Prostate gland (tissue), 2 donors: ENCODE data around the gene MPHOSPH8. TPM values are rescaled to one million over a fixed set of nuclear protein-coding genes. Genes with fewer than 3 reads are reported as not detected.
"Not testable (repeated sequence)": the region's sequence is repeated elsewhere in the genome, so short reads cannot be mapped to it uniquely, and the experiment has no call there.

Experiments used
- DNase-seq: peaks from one replicate; pipeline ENCODE4 v3.0.0-alpha.2; 2019; ENCODE audit warnings: low spot score
- H3K27ac ChIP-seq, 2 donors: fragments of 200-600 bp; sonication (generic); 2 replicates each; pipeline ENCODE4 v1.5.1; 2017 to 2019
- H3K27me3 ChIP-seq: fragments of 200-600 bp; sonication (generic); replicated peaks from 2 replicates; pipeline ENCODE4 v1.5.1; 2019; ENCODE audit not compliant: insufficient read depth
- H3K36me3 ChIP-seq, 2 donors: fragments of 200-600 bp; sonication (generic); 1 replicate in 1 of 2; 2 replicates in 1 of 2; pipeline versions ENCODE4 v1.5.1 to v1.8.1; 2017 to 2019
- H3K4me1 ChIP-seq: fragments of 200-600 bp; sonication (generic); replicated peaks from 2 replicates; pipeline ENCODE4 v1.5.1; 2019
- H3K4me3 ChIP-seq, 2 donors: fragments of 200-600 bp; sonication (generic); 2 replicates each; pipeline ENCODE4 v1.5.1; 2017 to 2019
- H3K9me3 ChIP-seq: fragments of 200-600 bp; sonication (generic); 2 replicates; pipeline ENCODE4 v1.5.1; 2017
- POLR2A ChIP-seq: fragments of 450-650 bp; IDR thresholded peaks from one replicate; pipeline ENCODE4 v1.6.1; 2016; ENCODE audit warnings: antibody characterized with exemption, mild to moderate bottlenecking
- POLR2AphosphoS5 ChIP-seq: sonication (generic); formaldehyde crosslinking; IDR thresholded peaks from one replicate; pipeline ENCODE4 v1.6.1; 2017; ENCODE audit warnings: antibody characterized with exemption
- WGBS: methylation state at CpG from one replicate; pipeline ENCODE4 v1.1.5; 2018; 5-methylcytosine and 5-hydroxymethylcytosine counted together
- intact Hi-C: fragments of 100-400 bp; cut with DNase I; formaldehyde crosslinking; loops from one replicate; pipeline ENCODE4 v1.14.2; 2022
- total RNA-seq, 2 donors: library from RNA; depleted of rRNA; stranded (reverse); fragments of >200 nt; gene quantifications; one replicate each; pipeline ENCODE4 v1.1.0, GENCODE V29; 2016
- TF ChIP-seq, protein P1 (sequence below), 4 experiments: fragments of 200-600 bp in 2 of 4; fragments of 450-650 bp in 2 of 4; sonication (generic) in 2 of 4; IDR thresholded peaks; 1 replicate in 3 of 4; 2 replicates in 1 of 4; pipeline ENCODE4 v1.5.1; 2016 to 2019; ENCODE audit warnings: antibody characterized with exemption in 4 of 4, mild to moderate bottlenecking in 2 of 4, moderate library complexity in 2 of 4

MPHOSPH8 gene
- total RNA-seq, 2 donors from 2014 or later = 24.3 to 30.5 TPM

DNA sequence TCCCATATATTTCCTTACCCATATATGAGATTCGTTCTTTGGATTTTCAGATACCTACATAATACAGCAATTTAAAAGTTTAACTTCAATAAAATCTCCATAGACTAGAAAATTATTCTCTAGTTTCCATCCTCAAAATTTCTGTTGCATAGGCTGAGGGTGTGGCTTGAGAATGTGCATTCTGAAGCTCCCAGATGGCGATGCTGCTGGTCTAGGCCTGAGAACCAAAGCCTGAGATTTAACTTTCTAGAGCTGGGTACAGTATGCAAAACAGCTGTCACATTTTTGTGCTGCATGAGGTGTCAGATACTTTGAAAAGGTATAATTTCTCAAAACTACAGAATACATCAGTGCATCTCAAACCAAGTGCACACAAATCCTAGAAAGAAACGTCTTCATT, 42.7 kb downstream of the MPHOSPH8 start:
- peaks cover 0 to 6% of the 10 kb centered on the region in 2 donors for H3K36me3 ChIP-seq
- 93% methylated on average over 3 of the region's 3 CpGs for WGBS
- no peak overlapping the region for H3K27ac ChIP-seq
- no peaks in the 10 kb centered on the region for H3K4me1 ChIP-seq
- no peak for DNase-seq
- no peak for TF ChIP-seq POLR2AphosphoS5
- TF ChIP-seq POLR2A = no peak
- TF ChIP-seq, protein P1, sequence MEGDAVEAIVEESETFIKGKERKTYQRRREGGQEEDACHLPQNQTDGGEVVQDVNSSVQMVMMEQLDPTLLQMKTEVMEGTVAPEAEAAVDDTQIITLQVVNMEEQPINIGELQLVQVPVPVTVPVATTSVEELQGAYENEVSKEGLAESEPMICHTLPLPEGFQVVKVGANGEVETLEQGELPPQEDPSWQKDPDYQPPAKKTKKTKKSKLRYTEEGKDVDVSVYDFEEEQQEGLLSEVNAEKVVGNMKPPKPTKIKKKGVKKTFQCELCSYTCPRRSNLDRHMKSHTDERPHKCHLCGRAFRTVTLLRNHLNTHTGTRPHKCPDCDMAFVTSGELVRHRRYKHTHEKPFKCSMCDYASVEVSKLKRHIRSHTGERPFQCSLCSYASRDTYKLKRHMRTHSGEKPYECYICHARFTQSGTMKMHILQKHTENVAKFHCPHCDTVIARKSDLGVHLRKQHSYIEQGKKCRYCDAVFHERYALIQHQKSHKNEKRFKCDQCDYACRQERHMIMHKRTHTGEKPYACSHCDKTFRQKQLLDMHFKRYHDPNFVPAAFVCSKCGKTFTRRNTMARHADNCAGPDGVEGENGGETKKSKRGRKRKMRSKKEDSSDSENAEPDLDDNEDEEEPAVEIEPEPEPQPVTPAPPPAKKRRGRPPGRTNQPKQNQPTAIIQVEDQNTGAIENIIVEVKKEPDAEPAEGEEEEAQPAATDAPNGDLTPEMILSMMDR (IDR thresholded peaks at IDR 0.05) = no peak
- intact Hi-C loops = no loop called here
- H3K27me3 ChIP-seq = no peaks in the 10 kb centered on the region
- no peak overlapping the region for H3K4me3 ChIP-seq
- no peaks in the 10 kb centered on the region for H3K9me3 ChIP-seq

DNA sequence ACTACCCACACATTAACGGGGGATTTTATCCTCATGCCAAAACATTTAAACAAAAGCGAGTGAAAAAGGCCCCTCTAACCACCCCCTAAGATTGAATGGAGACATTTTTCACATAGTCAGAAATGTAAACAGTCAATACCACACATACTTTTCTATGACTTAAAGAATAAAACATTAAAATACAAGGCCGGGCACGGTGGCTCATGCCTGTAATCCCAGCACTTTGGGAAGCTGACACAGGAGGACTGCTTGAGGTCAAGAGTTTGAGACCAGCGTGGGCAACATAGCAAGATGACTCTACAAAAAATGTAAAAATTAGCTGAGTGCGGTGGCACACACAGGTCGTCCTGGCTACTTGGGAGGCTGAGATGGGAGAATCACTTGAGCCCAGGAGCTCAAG, 47.3 kb downstream of the MPHOSPH8 start:
- Histone ChIP-seq H3K4me3 (no peak overlapping the region), H3K27ac (no peak overlapping the region), H3K36me3 (no peaks in the 10 kb centered on the region), H3K27me3 (no peaks in the 10 kb centered on the region), H3K9me3 (no peaks in the 10 kb centered on the region), H3K4me1 (no peaks in the 10 kb centered on the region)
- DNase-seq = no peak
- intact Hi-C loops = no loop called here
- WGBS = 88% methylated on average over 7 of the region's 7 CpGs
- no peak for TF ChIP-seq POLR2AphosphoS5
- no peak for TF ChIP-seq POLR2A
- TF ChIP-seq, protein P1 (IDR thresholded peaks at IDR 0.05) = no peak

DNA sequence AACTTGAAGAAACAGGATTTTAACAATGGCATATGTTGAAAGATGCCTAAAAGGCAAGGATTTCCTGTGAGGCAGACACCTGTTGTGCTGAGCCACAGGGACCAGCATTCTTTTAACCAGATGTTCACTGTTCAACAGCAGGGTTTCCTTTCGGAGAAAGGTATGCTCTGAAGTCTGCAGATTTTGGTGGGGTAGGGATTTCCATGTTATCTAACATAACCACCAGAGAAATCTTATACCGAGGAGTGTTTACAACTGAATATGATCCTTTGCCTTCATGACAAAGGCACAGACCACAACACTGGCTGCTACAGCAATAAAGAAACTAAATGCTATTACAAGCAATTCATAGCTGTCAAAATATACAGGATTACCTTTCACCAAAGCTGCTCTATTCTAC, 48.1 kb downstream of the MPHOSPH8 start:
- TF ChIP-seq POLR2A (no peak), POLR2AphosphoS5 (no peak)
- TF ChIP-seq, protein P1 (IDR thresholded peaks at IDR 0.05) = no peak
- no peak overlapping the region for H3K4me3 ChIP-seq
- intact Hi-C loops = no loop called here
- H3K27ac ChIP-seq = no peak overlapping the region
- no peaks in the 10 kb centered on the region for H3K4me1 ChIP-seq
- no peaks in the 10 kb centered on the region for H3K27me3 ChIP-seq
- no peak for DNase-seq
- H3K36me3 ChIP-seq = no peaks in the 10 kb centered on the region
- H3K9me3 ChIP-seq = no peaks in the 10 kb centered on the region
- 56% methylated on average over 2 of the region's 2 CpGs for WGBS

DNA sequence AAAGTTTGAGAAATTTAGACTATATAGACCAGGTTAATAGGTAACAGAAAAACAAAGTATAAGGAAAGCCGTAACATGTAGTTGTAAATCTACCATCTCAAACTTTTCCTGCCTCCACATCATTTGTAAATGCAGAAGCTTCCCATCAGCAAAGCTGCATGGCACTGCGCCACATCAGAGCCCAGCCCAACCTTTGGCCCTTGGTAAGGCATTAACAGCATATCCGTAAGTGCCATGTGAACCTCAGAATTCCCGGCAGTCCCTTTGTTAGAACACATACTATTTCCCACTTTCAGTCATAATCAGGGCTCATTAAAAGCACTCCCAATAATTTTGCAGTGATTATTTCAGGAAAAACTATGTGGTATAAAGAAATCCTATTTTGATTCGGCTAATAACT, 51.6 kb downstream of the MPHOSPH8 start:
- no peak overlapping the region for H3K4me3 ChIP-seq
- TF ChIP-seq, protein P1 (IDR thresholded peaks at IDR 0.05) = no peak
- TF ChIP-seq POLR2AphosphoS5 = no peak
- no peak overlapping the region for H3K27ac ChIP-seq
- 69% methylated on average over 5 of the region's 5 CpGs for WGBS
- no peak for DNase-seq
- no peaks in the 10 kb centered on the region for H3K9me3 ChIP-seq
- H3K36me3 ChIP-seq = no peaks in the 10 kb centered on the region
- H3K4me1 ChIP-seq = no peaks in the 10 kb centered on the region
- intact Hi-C loops = no loop called here
- H3K27me3 ChIP-seq = no peaks in the 10 kb centered on the region

DNA sequence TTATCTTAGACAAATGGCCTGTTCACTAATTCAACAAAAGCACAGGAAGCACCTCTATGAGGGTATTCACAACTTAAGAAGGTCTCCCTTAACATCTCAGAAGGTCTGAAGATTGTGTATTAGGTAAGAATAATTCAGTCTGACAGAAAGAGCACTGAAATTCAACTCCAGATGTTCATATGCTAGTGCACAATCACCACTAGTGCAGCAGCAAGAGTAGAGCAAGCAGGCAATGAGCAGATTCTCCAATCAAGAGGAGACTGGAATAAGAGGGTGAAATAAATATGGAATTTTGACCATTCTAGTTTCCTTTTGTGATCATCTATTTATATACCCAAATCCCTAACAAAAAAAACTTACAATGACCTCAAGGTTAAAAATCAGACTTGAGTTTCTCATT, 52.0 kb downstream of the MPHOSPH8 start:
- intact Hi-C loops = no loop called here
- no peak for DNase-seq
- TF ChIP-seq POLR2AphosphoS5 = no peak
- TF ChIP-seq, protein P1 (IDR thresholded peaks at IDR 0.05) = no peak
- TF ChIP-seq POLR2A = no peak
- H3K4me3 ChIP-seq = no peak overlapping the region
- H3K9me3 ChIP-seq = no peaks in the 10 kb centered on the region
- H3K27me3 ChIP-seq = no peaks in the 10 kb centered on the region
- H3K36me3 ChIP-seq = no peaks in the 10 kb centered on the region
- no peaks in the 10 kb centered on the region for H3K4me1 ChIP-seq
- no peak overlapping the region for H3K27ac ChIP-seq

DNA sequence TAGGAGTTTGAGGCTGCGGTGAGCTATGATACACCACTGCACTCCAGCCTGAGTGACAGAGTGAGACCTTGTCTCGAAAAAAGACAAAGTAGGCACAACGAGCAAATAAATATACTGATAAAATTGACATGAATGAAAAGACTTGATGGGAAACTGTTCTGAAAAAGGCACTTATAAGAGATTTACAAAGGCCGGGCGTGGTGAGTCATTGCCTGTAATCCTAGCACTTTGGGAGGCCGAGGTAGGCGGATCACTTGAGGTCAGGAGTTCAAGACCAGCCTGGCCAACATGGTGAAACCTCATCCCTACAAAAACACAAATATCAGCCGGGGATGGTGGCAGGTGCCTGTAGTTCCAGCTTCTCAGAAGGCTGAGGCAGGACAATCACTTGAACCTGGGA, 58.0 kb downstream of the MPHOSPH8 start:
- intact Hi-C loops, H3K27me3 ChIP-seq, H3K9me3 ChIP-seq, H3K27ac ChIP-seq, H3K4me1 ChIP-seq, H3K36me3 ChIP-seq, H3K4me3 ChIP-seq, DNase-seq: not testable (repeated sequence)
- 94% methylated on average over 8 of the region's 8 CpGs for WGBS
